Ishikawa (cell line): ENCODE data around the gene KCNAB1.

ENCODE experiments used
- CEBPB ChIP-seq: IDR thresholded peaks from 2 replicates; pipeline ENCODE4 v1.6.1; 2012
- CREB1 ChIP-seq: IDR thresholded peaks from 2 replicates; pipeline ENCODE4 v1.6.1; 2012; ENCODE audit warnings: low read depth
- EGR1 ChIP-seq: IDR thresholded peaks from 2 replicates; pipeline ENCODE4 v1.6.1; 2012
- EP300 ChIP-seq: IDR thresholded peaks from 2 replicates; pipeline ENCODE4 v1.6.1; 2012; ENCODE audit warnings: borderline replicate concordance
- FOXM1 ChIP-seq: IDR thresholded peaks from 2 replicates; pipeline ENCODE4 v1.6.1; 2012; ENCODE audit warnings: low read depth, borderline replicate concordance
- MAX ChIP-seq: IDR thresholded peaks from 2 replicates; pipeline ENCODE4 v1.6.1; 2012
- NFIC ChIP-seq: IDR thresholded peaks from 2 replicates; pipeline ENCODE4 v1.6.1; 2012
- RAD21 ChIP-seq: IDR thresholded peaks from 2 replicates; pipeline ENCODE4 v1.6.1; 2012; ENCODE audit warnings: low read depth
- TAF1 ChIP-seq: IDR thresholded peaks from 2 replicates; pipeline ENCODE4 v1.6.1; 2012; ENCODE audit warnings: low read depth, mild to moderate bottlenecking
- TCF12 ChIP-seq: IDR thresholded peaks from 2 replicates; pipeline ENCODE4 v1.6.1; 2012; ENCODE audit warnings: low read depth
- TEAD4 ChIP-seq: IDR thresholded peaks from 2 replicates; pipeline ENCODE4 v1.6.1; 2012
- YY1 ChIP-seq: IDR thresholded peaks from 2 replicates; pipeline ENCODE4 v1.6.1; 2012; ENCODE audit warnings: low read depth
- ZBTB7A ChIP-seq: IDR thresholded peaks from 2 replicates; pipeline ENCODE4 v1.6.1; 2012; ENCODE audit warnings: low read depth
- TF ChIP-seq, protein P1 (sequence below): IDR thresholded peaks from 2 replicates; pipeline ENCODE4 v1.6.1; 2012; ENCODE audit warnings: low read depth, mild to moderate bottlenecking

DNA sequence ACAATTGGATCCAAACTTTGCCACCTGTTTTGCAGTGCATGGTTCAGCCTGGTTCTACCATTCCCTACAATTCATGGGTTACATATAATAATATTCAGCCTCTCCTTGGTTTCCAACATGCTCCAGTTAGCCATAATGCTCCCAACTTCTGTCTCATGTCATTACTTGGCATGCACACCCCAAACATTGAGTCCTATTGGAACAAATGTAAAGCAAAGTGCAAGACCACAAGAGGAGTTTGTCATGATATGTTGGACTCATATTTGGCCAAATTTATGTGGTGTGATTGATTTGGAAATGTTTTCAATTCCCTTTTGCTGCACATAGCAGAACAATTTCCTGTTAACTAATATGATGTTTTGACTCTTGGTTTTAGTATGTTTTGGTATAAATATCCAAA, 50.2 kb downstream of the KCNAB1 start:
- TF ChIP-seq, protein P1, sequence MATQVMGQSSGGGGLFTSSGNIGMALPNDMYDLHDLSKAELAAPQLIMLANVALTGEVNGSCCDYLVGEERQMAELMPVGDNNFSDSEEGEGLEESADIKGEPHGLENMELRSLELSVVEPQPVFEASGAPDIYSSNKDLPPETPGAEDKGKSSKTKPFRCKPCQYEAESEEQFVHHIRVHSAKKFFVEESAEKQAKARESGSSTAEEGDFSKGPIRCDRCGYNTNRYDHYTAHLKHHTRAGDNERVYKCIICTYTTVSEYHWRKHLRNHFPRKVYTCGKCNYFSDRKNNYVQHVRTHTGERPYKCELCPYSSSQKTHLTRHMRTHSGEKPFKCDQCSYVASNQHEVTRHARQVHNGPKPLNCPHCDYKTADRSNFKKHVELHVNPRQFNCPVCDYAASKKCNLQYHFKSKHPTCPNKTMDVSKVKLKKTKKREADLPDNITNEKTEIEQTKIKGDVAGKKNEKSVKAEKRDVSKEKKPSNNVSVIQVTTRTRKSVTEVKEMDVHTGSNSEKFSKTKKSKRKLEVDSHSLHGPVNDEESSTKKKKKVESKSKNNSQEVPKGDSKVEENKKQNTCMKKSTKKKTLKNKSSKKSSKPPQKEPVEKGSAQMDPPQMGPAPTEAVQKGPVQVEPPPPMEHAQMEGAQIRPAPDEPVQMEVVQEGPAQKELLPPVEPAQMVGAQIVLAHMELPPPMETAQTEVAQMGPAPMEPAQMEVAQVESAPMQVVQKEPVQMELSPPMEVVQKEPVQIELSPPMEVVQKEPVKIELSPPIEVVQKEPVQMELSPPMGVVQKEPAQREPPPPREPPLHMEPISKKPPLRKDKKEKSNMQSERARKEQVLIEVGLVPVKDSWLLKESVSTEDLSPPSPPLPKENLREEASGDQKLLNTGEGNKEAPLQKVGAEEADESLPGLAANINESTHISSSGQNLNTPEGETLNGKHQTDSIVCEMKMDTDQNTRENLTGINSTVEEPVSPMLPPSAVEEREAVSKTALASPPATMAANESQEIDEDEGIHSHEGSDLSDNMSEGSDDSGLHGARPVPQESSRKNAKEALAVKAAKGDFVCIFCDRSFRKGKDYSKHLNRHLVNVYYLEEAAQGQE, result no peak
- TF ChIP-seq EGR1 (no peak), TAF1 (no peak), CEBPB (no peak), EP300 (no peak), FOXM1 (no peak), ZBTB7A (no peak), MAX (no peak), CREB1 (no peak), RAD21 (no peak), TCF12 (no peak), YY1 (no peak), NFIC (no peak), TEAD4 (no peak)
